Measurements from ENCODE around the gene SLC5A2.
A peak's percentile ranks its signal among the peaks of the same experiment; 100 is the strongest.

The SLC5A2 gene

GRCh38 chr16:31486045-31486444 is 3.1 kb downstream of the SLC5A2 start:
- no peaks in the 10 kb centered on the region for H3K9me3 Mint-ChIP-seq

GRCh38 chr16:31487071-31487719 is 4.3 kb downstream of the SLC5A2 start:
- no peak overlapping the region for H3K27ac Mint-ChIP-seq
- H3K9me3 Mint-ChIP-seq, result no peaks in the 10 kb centered on the region
- peaks cover 51% of the 10 kb centered on the region for H3K27me3 Mint-ChIP-seq (ENCODE audit: low read depth)
- H3K4me1 Mint-ChIP-seq, result peaks cover 9% of the 10 kb centered on the region
- H3K36me3 Mint-ChIP-seq (ENCODE audit: low read depth), result peaks cover 17% of the 10 kb centered on the region
- TF ChIP-seq CTCF (IDR thresholded peaks at IDR 0.05; ENCODE audit: unreplicated experiment in 3 of 3), result no peak
- H3K4me3 Mint-ChIP-seq, result peak overlapping the region; percentile 85 to 88 (median 85)

More at GRCh38 chr16:31486045-31486444, 3.1 kb downstream of the SLC5A2 start:
- Mint-ChIP-seq H3K36me3 (ENCODE audit: low read depth) (peaks cover 11% of the 10 kb centered on the region), H3K4me3 (peak overlapping the region; percentile 78 to 88 (median 85)), H3K27ac (peak overlapping the region in 1 of 3 experiments; percentile 31), H3K27me3 (ENCODE audit: low read depth) (peaks cover 55% of the 10 kb centered on the region), H3K4me1 (peaks cover 9% of the 10 kb centered on the region)
- TF ChIP-seq CTCF (IDR thresholded peaks at IDR 0.05; ENCODE audit: unreplicated experiment in 3 of 3), result no peak

GRCh38 chr16:31487720-31488467 is 5.0 kb downstream of the SLC5A2 start:
- Mint-ChIP-seq H3K9me3 (no peaks in the 10 kb centered on the region), H3K4me1 (peaks cover 9% of the 10 kb centered on the region), H3K27ac (no peak overlapping the region), H3K27me3 (ENCODE audit: low read depth) (peaks cover 46% of the 10 kb centered on the region), H3K4me3 (peak overlapping the region; percentile 85 to 88 (median 85)), H3K36me3 (ENCODE audit: low read depth) (peaks cover 21% of the 10 kb centered on the region)
- TF ChIP-seq CTCF (IDR thresholded peaks at IDR 0.05; ENCODE audit: unreplicated experiment in 3 of 3), result no peak

GRCh38 chr16:31488468-31489297 is 5.8 kb downstream of the SLC5A2 start:
- Mint-ChIP-seq H3K27ac (no peak overlapping the region), H3K36me3 (ENCODE audit: low read depth) (peaks cover 29% of the 10 kb centered on the region), H3K4me1 (peaks cover 9% of the 10 kb centered on the region), H3K27me3 (ENCODE audit: low read depth) (peaks cover 46% of the 10 kb centered on the region), H3K4me3 (peak overlapping the region; percentile 45 to 88 (median 85)), H3K9me3 (no peaks in the 10 kb centered on the region)
- TF ChIP-seq CTCF (IDR thresholded peaks at IDR 0.05; ENCODE audit: unreplicated experiment in 3 of 3), result no peak

GRCh38 chr16:31489298-31489564 is 6.3 kb downstream of the SLC5A2 start:
- peak overlapping the region; percentile 40 to 64 (median 45) for H3K4me3 Mint-ChIP-seq
- H3K36me3 Mint-ChIP-seq (ENCODE audit: low read depth), result peaks cover 30% of the 10 kb centered on the region
- peaks cover 9% of the 10 kb centered on the region for H3K4me1 Mint-ChIP-seq
- no peaks in the 10 kb centered on the region for H3K9me3 Mint-ChIP-seq
- no peak overlapping the region for H3K27ac Mint-ChIP-seq
- peaks cover 46% of the 10 kb centered on the region for H3K27me3 Mint-ChIP-seq (ENCODE audit: low read depth)
- no peak for TF ChIP-seq CTCF (IDR thresholded peaks at IDR 0.05; ENCODE audit: unreplicated experiment in 3 of 3)
